Colonic mucosa (tissue), 4 donors: ENCODE results near the gene CDCA7. TPM values are rescaled to one million over a fixed set of nuclear protein-coding genes. Genes with fewer than 3 reads are reported as not detected.
"Not testable (repeated sequence)": the region's sequence is repeated elsewhere in the genome, so short reads cannot be mapped to it uniquely, and the experiment has no call there.

Experiments used
- DNase-seq: peaks from one replicate; pipeline ENCODE4 v3.0.0-alpha.2; 2020
- H3K27ac ChIP-seq: fragments of 200-600 bp; one replicate; pipeline ENCODE4 v1.8.0; 2021
- H3K27me3 ChIP-seq: fragments of 200-600 bp; one replicate; pipeline ENCODE4 v1.8.0; 2021
- H3K36me3 ChIP-seq: fragments of 200-600 bp; one replicate; pipeline ENCODE4 v1.8.0; 2021
- H3K4me1 ChIP-seq: fragments of 200-600 bp; one replicate; pipeline ENCODE4 v1.8.0; 2021; ENCODE audit warnings: mild to moderate bottlenecking
- H3K4me3 ChIP-seq: fragments of 200-600 bp; one replicate; pipeline ENCODE4 v1.8.0; 2021
- H3K9ac ChIP-seq, 2 donors: one replicate each; pipeline ENCODE4 v1.7.0; 2013; ENCODE audit warnings: control low read depth in 2 of 2, low read depth in 2 of 2, low read length in 2 of 2
- H3K9me3 ChIP-seq: fragments of 200-600 bp; one replicate; pipeline ENCODE4 v1.8.0; 2021
- intact Hi-C: fragments of 100-400 bp; cut with DNase I; formaldehyde crosslinking; loops from one replicate; pipeline ENCODE4 v1.14.1; 2022
- total RNA-seq, 2 donors: library from RNA; stranded (reverse); fragmentation: NEBNext Ultra II Directional in 1 of 2; extraction: Animal tissue kit (Norgen Biotek cat#: 25700) in 1 of 2; gene quantifications; one replicate each; pipeline ENCODE4 v1.2.1, GENCODE V29; 2021
- TF ChIP-seq, protein P1 (sequence below): fragments of 200-600 bp; IDR thresholded peaks from one replicate; pipeline ENCODE4 v1.8.0; 2022; ENCODE audit warnings: antibody characterized with exemption, mild to moderate bottlenecking
- donor health status: healthy.
- donor health status: DM: no; HTN: no; CAD: no.
- donor health status: DM: no; HTN: no; CAD: no.

Gene CDCA7
- total RNA-seq, 2 donors from 2014 or later: 30.0 to 75.8 TPM

DNA sequence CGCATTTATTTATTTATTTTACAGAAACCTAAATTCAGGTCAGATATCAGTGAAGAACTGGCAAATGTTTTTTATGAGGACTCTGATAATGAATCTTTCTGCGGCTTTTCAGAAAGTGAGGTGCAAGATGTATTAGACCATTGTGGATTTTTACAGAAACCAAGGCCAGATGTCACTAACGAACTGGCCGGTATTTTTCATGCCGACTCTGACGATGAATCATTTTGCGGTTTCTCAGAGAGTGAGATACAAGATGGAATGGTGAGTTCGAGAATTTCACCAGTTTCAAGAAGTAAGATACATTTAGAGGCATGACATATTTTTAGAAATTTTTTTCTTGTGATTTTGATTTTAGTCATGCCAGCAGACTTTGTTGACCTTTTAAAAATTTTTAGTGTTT is 4.6 kb downstream of the CDCA7 start:
- Histone ChIP-seq H3K4me3 (no peak overlapping the region), H3K36me3 (no peaks in the 10 kb centered on the region), H3K4me1 (no peaks in the 10 kb centered on the region), H3K27me3 (no peaks in the 10 kb centered on the region), H3K27ac (no peak overlapping the region), H3K9me3 (no peaks in the 10 kb centered on the region), H3K9ac (no peak overlapping the region)
- DNase-seq: no peak
- intact Hi-C loops: loop anchor here (10.0 kb wide), 1 partner anchor 134 kb away; no protein-coding TSS in a partner anchor
- TF ChIP-seq, protein P1, sequence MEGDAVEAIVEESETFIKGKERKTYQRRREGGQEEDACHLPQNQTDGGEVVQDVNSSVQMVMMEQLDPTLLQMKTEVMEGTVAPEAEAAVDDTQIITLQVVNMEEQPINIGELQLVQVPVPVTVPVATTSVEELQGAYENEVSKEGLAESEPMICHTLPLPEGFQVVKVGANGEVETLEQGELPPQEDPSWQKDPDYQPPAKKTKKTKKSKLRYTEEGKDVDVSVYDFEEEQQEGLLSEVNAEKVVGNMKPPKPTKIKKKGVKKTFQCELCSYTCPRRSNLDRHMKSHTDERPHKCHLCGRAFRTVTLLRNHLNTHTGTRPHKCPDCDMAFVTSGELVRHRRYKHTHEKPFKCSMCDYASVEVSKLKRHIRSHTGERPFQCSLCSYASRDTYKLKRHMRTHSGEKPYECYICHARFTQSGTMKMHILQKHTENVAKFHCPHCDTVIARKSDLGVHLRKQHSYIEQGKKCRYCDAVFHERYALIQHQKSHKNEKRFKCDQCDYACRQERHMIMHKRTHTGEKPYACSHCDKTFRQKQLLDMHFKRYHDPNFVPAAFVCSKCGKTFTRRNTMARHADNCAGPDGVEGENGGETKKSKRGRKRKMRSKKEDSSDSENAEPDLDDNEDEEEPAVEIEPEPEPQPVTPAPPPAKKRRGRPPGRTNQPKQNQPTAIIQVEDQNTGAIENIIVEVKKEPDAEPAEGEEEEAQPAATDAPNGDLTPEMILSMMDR: no peak

DNA sequence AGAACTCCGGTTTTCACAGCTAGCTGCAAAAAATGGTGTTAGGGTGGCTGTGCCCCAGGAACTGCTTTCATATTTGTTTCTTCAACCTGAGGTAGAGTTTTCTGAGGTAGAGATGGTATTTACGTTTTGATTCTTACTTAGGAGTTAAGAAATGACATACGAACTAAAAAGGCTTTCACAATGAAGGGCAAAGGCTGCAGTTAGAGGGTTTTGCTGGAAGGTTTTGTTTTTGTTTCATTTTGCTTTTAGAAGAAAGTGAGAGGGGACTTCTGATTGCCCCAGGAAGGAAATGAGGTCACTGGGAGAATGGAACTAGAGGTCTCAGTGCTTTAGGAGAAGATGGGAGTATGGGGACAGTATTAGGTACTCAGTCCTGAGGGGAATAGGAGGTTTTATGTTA is 15.5 kb downstream of the CDCA7 start:
- TF ChIP-seq, protein P1: no peak

DNA sequence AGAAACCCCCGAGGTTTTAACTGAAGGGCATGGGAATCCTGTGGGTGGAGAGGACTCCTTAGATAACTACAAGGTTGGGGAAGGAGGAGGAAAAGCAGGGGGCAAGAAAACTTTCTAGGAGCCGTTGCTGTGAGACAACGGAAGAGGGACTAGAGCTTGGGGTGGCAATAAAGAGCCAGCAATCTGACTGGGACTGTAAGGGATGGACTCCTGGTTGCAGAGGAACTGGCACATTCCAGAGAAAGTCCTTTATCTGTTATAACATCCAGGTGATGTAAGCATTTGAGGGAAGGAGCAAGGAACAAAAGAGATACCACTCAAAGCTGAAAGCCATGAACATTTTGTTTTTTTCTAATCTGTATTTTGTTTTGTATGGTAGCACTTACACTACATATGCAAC is 16.4 kb downstream of the CDCA7 start:
- Histone ChIP-seq H3K27ac (no peak overlapping the region), H3K4me1 (no peaks in the 10 kb centered on the region), H3K9ac (no peak overlapping the region), H3K36me3 (no peaks in the 10 kb centered on the region), H3K4me3 (no peak overlapping the region), H3K27me3 (no peaks in the 10 kb centered on the region), H3K9me3 (no peaks in the 10 kb centered on the region)
- intact Hi-C loops: no loop called here
- TF ChIP-seq, protein P1: no peak
- DNase-seq: no peak

More for the DNA sequence above, 15.5 kb downstream of the CDCA7 start:
- Histone ChIP-seq H3K27ac (no peak overlapping the region), H3K9me3 (no peaks in the 10 kb centered on the region), H3K27me3 (no peaks in the 10 kb centered on the region), H3K4me3 (no peak overlapping the region), H3K4me1 (no peaks in the 10 kb centered on the region), H3K9ac (no peak overlapping the region), H3K36me3 (no peaks in the 10 kb centered on the region)
- intact Hi-C loops: no loop called here
- DNase-seq: no peak

DNA sequence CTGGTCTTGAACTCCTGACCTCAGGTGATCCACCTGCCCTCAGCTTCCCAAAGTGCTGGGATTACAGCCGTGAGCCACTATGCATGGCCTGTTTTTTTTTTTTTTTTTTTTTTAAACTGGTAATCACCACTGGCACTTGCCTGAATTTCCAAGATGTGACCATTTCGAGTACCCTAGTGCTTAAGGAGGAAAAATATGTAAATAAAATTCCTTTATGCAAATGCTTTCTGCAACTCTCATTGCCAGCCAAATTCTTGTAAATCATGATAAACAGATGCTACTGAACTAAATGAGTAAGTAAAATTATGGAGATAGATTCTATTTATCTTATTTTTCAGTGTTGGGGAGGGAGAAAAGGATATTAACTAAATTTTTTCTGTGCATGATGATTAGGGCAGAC is 18.6 kb downstream of the CDCA7 start:
- no peak overlapping the region for H3K9ac ChIP-seq
- intact Hi-C loops: no loop called here
- no peak for DNase-seq
- TF ChIP-seq, protein P1: no peak
- no peaks in the 10 kb centered on the region for H3K36me3 ChIP-seq
- H3K4me3 ChIP-seq: no peak overlapping the region
- no peaks in the 10 kb centered on the region for H3K27me3 ChIP-seq
- no peaks in the 10 kb centered on the region for H3K9me3 ChIP-seq
- H3K27ac ChIP-seq: no peak overlapping the region
- H3K4me1 ChIP-seq: no peaks in the 10 kb centered on the region

DNA sequence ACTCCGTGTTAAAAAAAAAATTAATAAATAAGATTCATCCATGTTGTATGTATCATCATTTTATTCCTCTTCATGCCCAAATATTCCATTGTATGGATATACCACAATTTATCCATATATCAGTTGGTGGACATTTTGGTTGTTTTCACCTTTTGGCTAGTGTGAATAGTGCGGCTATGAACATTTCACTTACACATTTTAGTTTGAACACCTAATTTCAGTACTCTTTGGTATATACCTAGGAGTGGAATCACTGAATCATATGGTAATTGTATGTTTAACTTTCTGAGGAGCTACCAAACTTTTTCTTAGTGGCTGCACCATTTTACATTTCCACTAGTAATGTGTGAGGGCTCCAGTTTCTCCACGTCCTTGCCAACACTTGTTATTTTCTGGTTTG is 20.0 kb downstream of the CDCA7 start:
- Histone ChIP-seq H3K27ac (no peak overlapping the region), H3K9ac (no peak overlapping the region), H3K9me3 (no peaks in the 10 kb centered on the region), H3K27me3 (no peaks in the 10 kb centered on the region), H3K4me1 (no peaks in the 10 kb centered on the region), H3K4me3 (no peak overlapping the region), H3K36me3 (no peaks in the 10 kb centered on the region)
- TF ChIP-seq, protein P1: no peak
- intact Hi-C loops: no loop called here
- DNase-seq: no peak

DNA sequence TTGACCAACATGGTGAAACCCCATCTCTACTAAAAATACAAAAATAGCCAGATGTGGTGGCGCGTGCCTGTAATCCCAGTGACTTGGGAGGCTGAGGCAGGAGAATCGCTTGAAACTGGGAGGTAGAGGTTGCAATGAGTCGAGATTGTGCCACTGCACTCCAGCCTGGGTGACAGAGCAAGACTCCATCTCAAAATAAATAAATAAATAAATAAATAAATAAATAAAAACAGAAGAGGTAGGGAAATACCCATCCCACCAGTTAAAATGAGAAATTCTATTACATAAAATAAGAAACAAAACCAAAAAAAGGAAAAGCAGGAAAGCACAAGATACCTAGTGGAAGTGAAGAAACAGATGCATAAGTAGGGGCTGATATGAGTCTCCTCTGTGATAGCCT is 30.9 kb downstream of the CDCA7 start:
- intact Hi-C loops, H3K9ac ChIP-seq, H3K36me3 ChIP-seq, H3K4me3 ChIP-seq, H3K4me1 ChIP-seq, H3K27ac ChIP-seq, DNase-seq, H3K27me3 ChIP-seq, H3K9me3 ChIP-seq: not testable (repeated sequence)
